Prostate gland (tissue), 2 donors: ENCODE measurements around the gene LPAR5.

ENCODE experiments used
- POLR2A ChIP-seq: fragments of 450-650 bp; IDR thresholded peaks from one replicate; pipeline ENCODE4 v1.6.1; 2016; ENCODE audit warnings: antibody characterized with exemption, mild to moderate bottlenecking
- TF ChIP-seq, protein P1 (sequence below), 4 experiments: fragments of 200-600 bp in 2 of 4; fragments of 450-650 bp in 2 of 4; sonication (generic) in 2 of 4; IDR thresholded peaks; 1 replicate in 3 of 4; 2 replicates in 1 of 4; pipeline ENCODE4 v1.5.1; 2016 to 2019; ENCODE audit warnings: antibody characterized with exemption in 4 of 4, mild to moderate bottlenecking in 2 of 4, moderate library complexity in 2 of 4

DNA sequence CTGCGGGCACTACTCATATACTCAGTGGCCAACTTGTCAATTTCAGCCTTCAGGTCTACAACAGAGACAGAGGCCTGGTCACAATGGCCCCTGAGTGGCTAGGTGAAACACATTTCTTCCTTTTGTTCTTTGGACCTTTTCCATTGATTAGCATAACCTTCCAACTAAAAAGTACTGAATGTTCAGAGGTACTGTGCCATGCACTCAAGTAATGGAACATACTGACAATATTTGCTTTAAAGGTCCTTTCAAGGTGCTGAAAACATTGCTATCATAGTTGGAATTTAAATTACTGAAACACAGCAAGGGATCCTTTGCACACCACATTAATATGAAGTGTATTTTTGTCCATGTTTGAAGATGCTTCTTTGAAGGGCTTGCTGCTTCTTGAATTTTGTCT is 17.6 kb upstream of the LPAR5 start:
- TF ChIP-seq, protein P1, sequence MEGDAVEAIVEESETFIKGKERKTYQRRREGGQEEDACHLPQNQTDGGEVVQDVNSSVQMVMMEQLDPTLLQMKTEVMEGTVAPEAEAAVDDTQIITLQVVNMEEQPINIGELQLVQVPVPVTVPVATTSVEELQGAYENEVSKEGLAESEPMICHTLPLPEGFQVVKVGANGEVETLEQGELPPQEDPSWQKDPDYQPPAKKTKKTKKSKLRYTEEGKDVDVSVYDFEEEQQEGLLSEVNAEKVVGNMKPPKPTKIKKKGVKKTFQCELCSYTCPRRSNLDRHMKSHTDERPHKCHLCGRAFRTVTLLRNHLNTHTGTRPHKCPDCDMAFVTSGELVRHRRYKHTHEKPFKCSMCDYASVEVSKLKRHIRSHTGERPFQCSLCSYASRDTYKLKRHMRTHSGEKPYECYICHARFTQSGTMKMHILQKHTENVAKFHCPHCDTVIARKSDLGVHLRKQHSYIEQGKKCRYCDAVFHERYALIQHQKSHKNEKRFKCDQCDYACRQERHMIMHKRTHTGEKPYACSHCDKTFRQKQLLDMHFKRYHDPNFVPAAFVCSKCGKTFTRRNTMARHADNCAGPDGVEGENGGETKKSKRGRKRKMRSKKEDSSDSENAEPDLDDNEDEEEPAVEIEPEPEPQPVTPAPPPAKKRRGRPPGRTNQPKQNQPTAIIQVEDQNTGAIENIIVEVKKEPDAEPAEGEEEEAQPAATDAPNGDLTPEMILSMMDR (IDR thresholded peaks at IDR 0.05) = no peak
- TF ChIP-seq POLR2A = no peak
